H9 (cell line): ENCODE measurements around the gene RFPL2. TPM values are rescaled to one million over a fixed set of nuclear protein-coding genes. Genes with fewer than 3 reads are reported as not detected.
A peak's percentile ranks its signal among the peaks of the same experiment; 100 is the strongest.
"Not testable (repeated sequence)": the region's sequence is repeated elsewhere in the genome, so short reads cannot be mapped to it uniquely, and the experiment has no call there.

Experiments used
- DNase-seq: peaks from one replicate; pipeline ENCODE4 v3.0.0-alpha.2; 2017
- H2AFZ ChIP-seq: one replicate; pipeline ENCODE4 v1.6.1; 2013; ENCODE audit warnings: mild to moderate bottlenecking, low read length, control low read depth, moderate library complexity
- H2AK5ac ChIP-seq: 2 replicates; pipeline ENCODE4 v1.6.1; 2013; ENCODE audit warnings: low read length, control low read depth, mixed read lengths; ENCODE audit not compliant: insufficient read length
- H2BK120ac ChIP-seq: one replicate; pipeline ENCODE4 v1.6.1; 2013; ENCODE audit warnings: low read depth, mild to moderate bottlenecking, low read length, control low read depth, inconsistent platforms; ENCODE audit not compliant: poor library complexity, severe bottlenecking
- H2BK12ac ChIP-seq: 2 replicates; pipeline ENCODE4 v1.6.1; 2013; ENCODE audit warnings: low read length, control low read depth, mixed read lengths, low read depth; ENCODE audit not compliant: insufficient read length
- H2BK15ac ChIP-seq: 2 replicates; pipeline ENCODE4 v1.6.1; 2013; ENCODE audit warnings: low read depth, low read length, control low read depth
- H2BK20ac ChIP-seq: one replicate; pipeline ENCODE4 v1.6.1; 2013; ENCODE audit warnings: low read depth, mild to moderate bottlenecking, low read length, control low read depth, inconsistent platforms; ENCODE audit not compliant: poor library complexity, severe bottlenecking
- H2BK5ac ChIP-seq: 2 replicates; pipeline ENCODE4 v1.6.1; 2013; ENCODE audit warnings: low read length, control low read depth, mixed read lengths; ENCODE audit not compliant: insufficient read length
- H3K14ac ChIP-seq: 2 replicates; pipeline ENCODE4 v1.6.1; 2013; ENCODE audit warnings: low read length, control low read depth; ENCODE audit not compliant: insufficient read depth
- H3K18ac ChIP-seq: 2 replicates; pipeline ENCODE4 v1.6.1; 2013; ENCODE audit warnings: low read depth, mild to moderate bottlenecking, mixed read lengths, low read length, control low read depth; ENCODE audit not compliant: insufficient read length
- H3K23ac ChIP-seq: 2 replicates; pipeline ENCODE4 v1.6.1; 2013; ENCODE audit warnings: low read length, control low read depth, mixed read lengths, low read depth; ENCODE audit not compliant: insufficient read length
- H3K23me2 ChIP-seq: 2 replicates; pipeline ENCODE4 v1.6.1; 2013; ENCODE audit warnings: low read depth, mild to moderate bottlenecking, mixed read lengths, low read length, control low read depth; ENCODE audit not compliant: insufficient read length, poor library complexity, severe bottlenecking
- H3K27ac ChIP-seq: 2 replicates; pipeline ENCODE4 v1.5.1; 2013; ENCODE audit warnings: low read length, control low read depth, mixed read lengths, low read depth; ENCODE audit not compliant: insufficient read length
- H3K27me3 ChIP-seq: 2 replicates; pipeline ENCODE4 v1.6.1; 2013; ENCODE audit warnings: low read length, control low read depth, inconsistent platforms; ENCODE audit not compliant: insufficient read depth
- H3K4ac ChIP-seq: 2 replicates; pipeline ENCODE4 v1.6.1; 2013; ENCODE audit warnings: low read depth, mild to moderate bottlenecking, control low read depth, inconsistent platforms, low read length, moderate library complexity
- H3K4me1 ChIP-seq: 2 replicates; pipeline ENCODE4 v1.6.1; 2013; ENCODE audit warnings: low read length, control low read depth, inconsistent platforms; ENCODE audit not compliant: insufficient read depth
- H3K4me2 ChIP-seq: 2 replicates; pipeline ENCODE4 v1.6.1; 2013; ENCODE audit warnings: low read length, control low read depth, mixed read lengths; ENCODE audit not compliant: insufficient read length, insufficient read depth
- H3K56ac ChIP-seq: 2 replicates; pipeline ENCODE4 v1.6.1; 2013; ENCODE audit warnings: low read depth, mild to moderate bottlenecking, mixed read lengths, low read length, control low read depth; ENCODE audit not compliant: insufficient read length
- H3K79me1 ChIP-seq: 2 replicates; pipeline ENCODE4 v1.6.1; 2013; ENCODE audit warnings: low read depth, mild to moderate bottlenecking, moderate library complexity, low read length, control low read depth, inconsistent platforms; ENCODE audit not compliant: insufficient read depth, poor library complexity, severe bottlenecking
- H3K79me2 ChIP-seq: 2 replicates; pipeline ENCODE4 v1.6.1; 2013; ENCODE audit warnings: low read length, control low read depth, inconsistent platforms; ENCODE audit not compliant: insufficient read depth
- H3K9ac ChIP-seq: 2 replicates; pipeline ENCODE4 v1.6.1; 2013; ENCODE audit warnings: low read length, control low read depth, mixed read lengths; ENCODE audit not compliant: insufficient read length; ENCODE audit errors: extremely low read depth
- H3K9me3 ChIP-seq: one replicate; pipeline ENCODE4 v1.6.1; 2013; ENCODE audit warnings: low read depth, low read length, inconsistent platforms; ENCODE audit not compliant: control insufficient read depth
- H3T11ph ChIP-seq: one replicate; pipeline ENCODE4 v1.6.1; 2013; ENCODE audit warnings: mild to moderate bottlenecking, low read length, control low read depth, inconsistent platforms
- H4K20me1 ChIP-seq: one replicate; pipeline ENCODE4 v1.6.1; 2013; ENCODE audit not compliant: control insufficient read depth, insufficient read length, insufficient read depth
- H4K5ac ChIP-seq: 2 replicates; pipeline ENCODE4 v1.6.1; 2013; ENCODE audit warnings: low read depth, mild to moderate bottlenecking, mixed read lengths, low read length, control low read depth; ENCODE audit not compliant: insufficient read length
- H4K8ac ChIP-seq: replicated peaks from 2 replicates; pipeline ENCODE4 v1.6.1; 2013; ENCODE audit warnings: low read length, control low read depth, mixed read lengths, low read depth; ENCODE audit not compliant: insufficient read length
- H4K91ac ChIP-seq: 2 replicates; pipeline ENCODE4 v1.6.1; 2013; ENCODE audit warnings: low read depth, mild to moderate bottlenecking, moderate library complexity, mixed read lengths, low read length, control low read depth; ENCODE audit not compliant: insufficient read length
- H3K27ac Mint-ChIP-seq, 3 experiments: 2 replicates in 2 of 3; 3 replicates in 1 of 3; pipeline ENCODE4 v1.8.0; 2020 to 2021; ENCODE audit warnings: mixed read lengths in 3 of 3, mild to moderate bottlenecking in 1 of 3, moderate library complexity in 1 of 3
- H3K27me3 Mint-ChIP-seq: 2 replicates; pipeline ENCODE4 v1.8.0; 2021; ENCODE audit warnings: low read depth, mild to moderate bottlenecking, moderate library complexity, mixed read lengths
- H3K36me3 Mint-ChIP-seq, 3 experiments: 2 replicates in 2 of 3; 3 replicates in 1 of 3; pipeline ENCODE4 v1.8.0; 2020 to 2021; ENCODE audit warnings: low read depth in 3 of 3, mixed read lengths in 3 of 3; ENCODE audit not compliant: insufficient read depth in 1 of 3
- H3K4me1 Mint-ChIP-seq, 2 experiments: 2 replicates each; pipeline ENCODE4 v1.8.0; 2020; ENCODE audit warnings: mixed read lengths in 2 of 2
- H3K4me3 Mint-ChIP-seq, 2 experiments: 2 replicates in 1 of 2; 3 replicates in 1 of 2; pipeline ENCODE4 v1.8.0; 2020 to 2021; ENCODE audit warnings: mild to moderate bottlenecking in 2 of 2, mixed read lengths in 2 of 2, moderate library complexity in 1 of 2
- H3K9me3 Mint-ChIP-seq, 2 experiments: 2 replicates in 1 of 2; 3 replicates in 1 of 2; pipeline ENCODE4 v1.8.0; 2020; ENCODE audit warnings: mild to moderate bottlenecking in 2 of 2, mixed read lengths in 2 of 2, moderate library complexity in 1 of 2
- WGBS: extraction: QIAGEN DNeasy Blood & Tissue Kit; methylation state at CpG from one replicate; pipeline ENCODE4 v1.1.7; 2013; ENCODE audit warnings: missing lambda C conversion rate, low lambda C conversion rate, mixed read lengths; ENCODE audit not compliant: insufficient read length; ENCODE audit errors: extremely low coverage; 5-methylcytosine and 5-hydroxymethylcytosine counted together
- total RNA-seq: library from RNA; stranded (reverse); gene quantifications from 2 replicates; pipeline ENCODE4 v1.2.1, GENCODE V29; 2021
- TF ChIP-seq, protein P1 (sequence below): fragments of 200-600 bp; sonication (generic); conservative IDR thresholded peaks from 3 replicates; pipeline ENCODE4 v1.8.0; 2021; ENCODE audit warnings: antibody characterized with exemption, mild to moderate bottlenecking

Gene RFPL2
- total RNA-seq, 1 experiment from 2014 or later = not detected

DNA sequence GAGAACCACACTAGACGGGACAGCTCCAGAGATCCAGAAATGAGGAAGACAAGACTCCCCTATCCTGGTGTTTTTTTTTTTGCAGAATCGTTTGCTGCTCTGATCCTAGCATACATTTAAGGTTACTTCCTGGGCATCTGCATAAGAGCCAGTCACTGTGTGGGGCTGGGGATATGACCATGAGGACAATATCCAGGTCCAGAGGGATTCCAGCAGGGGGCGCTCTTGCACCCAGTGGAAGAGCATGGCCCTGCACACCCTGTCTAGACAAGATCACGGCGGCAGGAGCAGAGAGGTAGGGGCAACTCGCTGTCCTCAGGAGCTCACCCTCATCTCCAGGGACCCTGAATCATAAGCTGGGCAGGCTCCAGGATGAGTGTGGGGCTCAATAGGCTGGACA, 64.2 kb downstream of the RFPL2 start:
- H3K9me3 Mint-ChIP-seq, H4K91ac ChIP-seq, H4K20me1 ChIP-seq, H3K56ac ChIP-seq, H4K8ac ChIP-seq, H3K23me2 ChIP-seq, H3T11ph ChIP-seq, H3K27me3 ChIP-seq, H3K18ac ChIP-seq, H3K9ac ChIP-seq, H2BK12ac ChIP-seq, H3K79me2 ChIP-seq, H2BK5ac ChIP-seq, H2AK5ac ChIP-seq, H3K4me1 Mint-ChIP-seq, H4K5ac ChIP-seq, H2BK120ac ChIP-seq, H3K27ac Mint-ChIP-seq, H3K4me1 ChIP-seq, H2AFZ ChIP-seq, H3K14ac ChIP-seq, H3K36me3 Mint-ChIP-seq, H3K4me3 Mint-ChIP-seq, H3K27ac ChIP-seq, H3K9me3 ChIP-seq, H3K4ac ChIP-seq, H2BK15ac ChIP-seq, H3K4me2 ChIP-seq, H3K23ac ChIP-seq, H2BK20ac ChIP-seq, H3K79me1 ChIP-seq: not testable (repeated sequence)
- TF ChIP-seq, protein P1, sequence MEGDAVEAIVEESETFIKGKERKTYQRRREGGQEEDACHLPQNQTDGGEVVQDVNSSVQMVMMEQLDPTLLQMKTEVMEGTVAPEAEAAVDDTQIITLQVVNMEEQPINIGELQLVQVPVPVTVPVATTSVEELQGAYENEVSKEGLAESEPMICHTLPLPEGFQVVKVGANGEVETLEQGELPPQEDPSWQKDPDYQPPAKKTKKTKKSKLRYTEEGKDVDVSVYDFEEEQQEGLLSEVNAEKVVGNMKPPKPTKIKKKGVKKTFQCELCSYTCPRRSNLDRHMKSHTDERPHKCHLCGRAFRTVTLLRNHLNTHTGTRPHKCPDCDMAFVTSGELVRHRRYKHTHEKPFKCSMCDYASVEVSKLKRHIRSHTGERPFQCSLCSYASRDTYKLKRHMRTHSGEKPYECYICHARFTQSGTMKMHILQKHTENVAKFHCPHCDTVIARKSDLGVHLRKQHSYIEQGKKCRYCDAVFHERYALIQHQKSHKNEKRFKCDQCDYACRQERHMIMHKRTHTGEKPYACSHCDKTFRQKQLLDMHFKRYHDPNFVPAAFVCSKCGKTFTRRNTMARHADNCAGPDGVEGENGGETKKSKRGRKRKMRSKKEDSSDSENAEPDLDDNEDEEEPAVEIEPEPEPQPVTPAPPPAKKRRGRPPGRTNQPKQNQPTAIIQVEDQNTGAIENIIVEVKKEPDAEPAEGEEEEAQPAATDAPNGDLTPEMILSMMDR = peak; percentile 70
- peaks cover 37% of the 10 kb centered on the region for H3K27me3 Mint-ChIP-seq
- peak; percentile 47 for DNase-seq
- WGBS = no CpG with 5 or more reads among the region's 6 CpGs

Other genes starting within 250 kb of the RFPL2 start
- not detected in 2 replicates for gene SLC5A1, start 161.8 kb downstream of the RFPL2 start, total RNA-seq
- gene C22orf42, start 45.8 kb downstream of the RFPL2 start, total RNA-seq = not detected in 2 replicates
- gene SLC5A4, start 50.3 kb upstream of the RFPL2 start, total RNA-seq = not detected in 2 replicates
- gene RFPL3, start 152.8 kb upstream of the RFPL2 start, total RNA-seq = not detected in 2 replicates
- 100.0 and 101 TPM in 2 replicates for gene RTCB, start 207.2 kb upstream of the RFPL2 start, total RNA-seq